Right cardiac atrium (tissue), 5 donors: ENCODE data around the gene IL10RB. TPM values are rescaled to one million over a fixed set of nuclear protein-coding genes. Genes with fewer than 3 reads are reported as not detected.
A peak's percentile ranks its signal among the peaks of the same experiment; 100 is the strongest.
"Not testable (repeated sequence)": the region's sequence is repeated elsewhere in the genome, so short reads cannot be mapped to it uniquely, and the experiment has no call there.

Experiments
- ATAC-seq, 2 donors: fragments of 200-7000 bp; cut with Tn5 transposase; one replicate each; pipeline versions ENCODE4 v1.8.0 to v1.9.1; 2020; ENCODE audit warnings: moderate library complexity in 2 of 2, mild to moderate bottlenecking in 1 of 2
- DNase-seq, 3 donors: peaks; one replicate each; pipeline ENCODE4 v3.0.0-alpha.2; 2020
- H3K27ac ChIP-seq: one replicate; pipeline ENCODE4 v1.5.1; 2013; ENCODE audit warnings: mild to moderate bottlenecking, low read length, control low read depth, moderate library complexity
- H3K27me3 ChIP-seq: one replicate; pipeline ENCODE4 v1.6.1; 2013; ENCODE audit not compliant: control insufficient read depth, insufficient read depth
- H3K4me1 ChIP-seq: one replicate; pipeline ENCODE4 v1.6.1; 2013; ENCODE audit warnings: low read length; ENCODE audit not compliant: control insufficient read depth, insufficient read depth
- H3K4me3 ChIP-seq: one replicate; pipeline ENCODE4 v1.5.1; 2013; ENCODE audit warnings: low read length, control low read depth
- H3K9me3 ChIP-seq: one replicate; pipeline ENCODE4 v1.6.1; 2013; ENCODE audit warnings: low read length; ENCODE audit not compliant: control insufficient read depth
- WGBS: extraction: QIAGEN DNeasy Blood & Tissue Kit; methylation state at CpG from one replicate; pipeline ENCODE4 v1.1.7; 2013; 5-methylcytosine and 5-hydroxymethylcytosine counted together
- intact Hi-C, 4 donors: fragments of 100-400 bp; cut with DNase I; formaldehyde crosslinking; loops; one replicate each; pipeline versions ENCODE4 v1.11.0 to v1.14.0; 2022 to 2023
- polyA plus RNA-seq: library from polyadenylated mRNA; stranded (reverse); fragments of 200-250 nt; gene quantifications from one replicate; pipeline ENCODE4 v1.2.3, GENCODE V29; 2013
- total RNA-seq, 4 donors: library from RNA; stranded (reverse); fragmentation: NEBNext Ultra II Directional; extraction: Animal tissue kit (Norgen Biotek cat#: 25700); gene quantifications; one replicate each; pipeline ENCODE4 v1.2.1, GENCODE V29; 2021
- donor health status: healthy with polysubstance abuse.
- donor health status: DM: no; HTN: yes; CAD: no.
- donor health status: DM: no; HTN: no; CAD: no.
- donor health status: DM: no; HTN: yes; CAD: no; lungs with severe emphysema.
- donor health status: DM: yes; HTN: yes; CAD: no.

The IL10RB gene
- total and polyA plus RNA-seq, 5 donors = 9.8 to 11.9 (median 11.5) TPM

GRCh38 chr21:33253382-33253781 is 12.8 kb upstream of the IL10RB start:
- H3K4me3 ChIP-seq, H3K4me1 ChIP-seq, DNase-seq, H3K27ac ChIP-seq, ATAC-seq, H3K9me3 ChIP-seq, intact Hi-C loops, H3K27me3 ChIP-seq: not testable (repeated sequence)
- 85% methylated on average over 6 of the region's 6 CpGs for WGBS

- WGBS = 94% methylated on average over 5 of the region's 5 CpGs
These were observed 11.4 kb upstream of the IL10RB start for GRCh38 chr21:33254766-33255165.

GRCh38 chr21:33255404-33255803 is 10.8 kb upstream of the IL10RB start:
- no peak for ATAC-seq
- Histone ChIP-seq H3K4me3 (no peak overlapping the region), H3K4me1 (no peaks in the 10 kb centered on the region), H3K27me3 (no peaks in the 10 kb centered on the region), H3K27ac (no peak overlapping the region), H3K9me3 (no peaks in the 10 kb centered on the region)
- DNase-seq = no peak
- intact Hi-C loops = no loop called here
- WGBS = 55% methylated on average over 1 of the region's 1 CpG

More at GRCh38 chr21:33254766-33255165, 11.4 kb upstream of the IL10RB start:
- H3K27ac ChIP-seq = no peak overlapping the region
- H3K4me3 ChIP-seq = no peak overlapping the region
- DNase-seq (no peak), ATAC-seq (no peak)
- no peaks in the 10 kb centered on the region for H3K27me3 ChIP-seq
- intact Hi-C loops = no loop called here
- H3K9me3 ChIP-seq = no peaks in the 10 kb centered on the region
- no peaks in the 10 kb centered on the region for H3K4me1 ChIP-seq

- H3K27me3 ChIP-seq = no peaks in the 10 kb centered on the region
- DNase-seq (no peak), ATAC-seq (no peak)
- H3K4me3 ChIP-seq = no peak overlapping the region
- WGBS = 91% methylated on average over 6 of the region's 6 CpGs
- intact Hi-C loops = no loop called here
- no peaks in the 10 kb centered on the region for H3K4me1 ChIP-seq
- no peak overlapping the region for H3K27ac ChIP-seq
- no peaks in the 10 kb centered on the region for H3K9me3 ChIP-seq
These were observed 10.1 kb upstream of the IL10RB start for GRCh38 chr21:33256019-33256418.

- Histone ChIP-seq H3K27me3 (no peaks in the 10 kb centered on the region), H3K27ac (no peak overlapping the region), H3K9me3 (no peaks in the 10 kb centered on the region), H3K4me3 (no peak overlapping the region), H3K4me1 (no peaks in the 10 kb centered on the region)
- no peak for ATAC-seq
- DNase-seq = no peak
- 94% methylated on average over 18 of the region's 18 CpGs for WGBS
- intact Hi-C loops = no loop called here
These were observed 8.9 kb upstream of the IL10RB start for GRCh38 chr21:33257094-33257803.

- DNase-seq (no peak), ATAC-seq (no peak)
- H3K4me1 ChIP-seq = no peaks in the 10 kb centered on the region
- H3K27me3 ChIP-seq = no peaks in the 10 kb centered on the region
- H3K27ac ChIP-seq = no peak overlapping the region
- 98% methylated on average over 9 of the region's 9 CpGs for WGBS
- no peaks in the 10 kb centered on the region for H3K9me3 ChIP-seq
- intact Hi-C loops = no loop called here
- H3K4me3 ChIP-seq = no peak overlapping the region
These were observed 7.7 kb upstream of the IL10RB start for GRCh38 chr21:33258475-33258874.

- ATAC-seq = no peak
- no peaks in the 10 kb centered on the region for H3K4me1 ChIP-seq
These were observed 6.7 kb upstream of the IL10RB start for GRCh38 chr21:33259428-33259827.

GRCh38 chr21:33259995-33260394 is 6.2 kb upstream of the IL10RB start:
- Histone ChIP-seq H3K27ac (no peak overlapping the region), H3K4me1 (no peaks in the 10 kb centered on the region), H3K4me3 (no peak overlapping the region), H3K9me3 (no peaks in the 10 kb centered on the region), H3K27me3 (no peaks in the 10 kb centered on the region)
- no peak for ATAC-seq
- WGBS = 62% methylated on average over 7 of the region's 7 CpGs
- intact Hi-C loops = no loop called here
- no peak for DNase-seq

More at GRCh38 chr21:33259428-33259827, 6.7 kb upstream of the IL10RB start:
- WGBS = 86% methylated on average over 2 of the region's 2 CpGs
- no peak for DNase-seq
- Histone ChIP-seq H3K27ac (no peak overlapping the region), H3K4me3 (no peak overlapping the region), H3K27me3 (no peaks in the 10 kb centered on the region), H3K9me3 (no peaks in the 10 kb centered on the region)
- intact Hi-C loops = no loop called here

- no peak overlapping the region for H3K27ac ChIP-seq
- H3K9me3 ChIP-seq = no peaks in the 10 kb centered on the region
- DNase-seq = peak in 1 of 3 donors; percentile 57
- H3K27me3 ChIP-seq = no peaks in the 10 kb centered on the region
- intact Hi-C loops = no loop called here
- ATAC-seq = no peak
- H3K4me3 ChIP-seq = no peak overlapping the region
- H3K4me1 ChIP-seq = peaks cover 2% of the 10 kb centered on the region
- WGBS = 83% methylated on average over 3 of the region's 3 CpGs
These were observed 4.5 kb upstream of the IL10RB start for GRCh38 chr21:33261635-33262034.

- no peak overlapping the region for H3K27ac ChIP-seq
- DNase-seq (no peak), ATAC-seq (no peak)
- no peaks in the 10 kb centered on the region for H3K27me3 ChIP-seq
- WGBS = 95% methylated on average over 11 of the region's 11 CpGs
- H3K9me3 ChIP-seq = no peaks in the 10 kb centered on the region
- H3K4me1 ChIP-seq = peaks cover 4% of the 10 kb centered on the region
- no peak overlapping the region for H3K4me3 ChIP-seq
- intact Hi-C loops = no loop called here
These were observed 3.2 kb upstream of the IL10RB start for GRCh38 chr21:33262921-33263320.

- Histone ChIP-seq H3K9me3 (no peaks in the 10 kb centered on the region), H3K4me1 (peaks cover 4% of the 10 kb centered on the region), H3K27me3 (no peaks in the 10 kb centered on the region), H3K27ac (no peak overlapping the region), H3K4me3 (no peak overlapping the region)
- intact Hi-C loops = no loop called here
- WGBS = 90% methylated on average over 11 of the region's 11 CpGs
- no peak for DNase-seq
- ATAC-seq = no peak
These were observed 1.6 kb upstream of the IL10RB start for GRCh38 chr21:33264561-33264960.

- DNase-seq = peak; percentile 45 to 78 (median 67)
- H3K27ac ChIP-seq = peak overlapping the region; percentile 11
These were observed 510 bp upstream of the IL10RB start for GRCh38 chr21:33265664-33266049.

More at GRCh38 chr21:33265664-33266049, 510 bp upstream of the IL10RB start:
- peaks cover 4% of the 10 kb centered on the region for H3K4me1 ChIP-seq
- peak; percentile 52 to 57 for ATAC-seq
- H3K9me3 ChIP-seq = no peaks in the 10 kb centered on the region
- WGBS = 37% methylated on average over 12 of the region's 12 CpGs
- intact Hi-C loops = no loop called here
- H3K27me3 ChIP-seq = no peaks in the 10 kb centered on the region
- H3K4me3 ChIP-seq = peak overlapping the region; percentile 95
